Mesodermal cell (in vitro differentiated cells): Measurements from ENCODE around the gene SEMA6A.
A peak's percentile ranks its signal among the peaks of the same experiment; 100 is the strongest.

Source experiments
- H3K27ac ChIP-seq: 2 replicates; pipeline ENCODE4 v1.7.0; 2013; ENCODE audit warnings: mild to moderate bottlenecking, low read depth, low read length, moderate library complexity; ENCODE audit not compliant: severe bottlenecking
- H3K36me3 ChIP-seq: 2 replicates; pipeline ENCODE4 v1.7.1; 2013; ENCODE audit warnings: mild to moderate bottlenecking, low read length, moderate library complexity; ENCODE audit not compliant: control insufficient read depth, insufficient read depth
- H3K4me1 ChIP-seq: one replicate; pipeline ENCODE4 v1.7.1; 2013; ENCODE audit warnings: mild to moderate bottlenecking, low read length; ENCODE audit not compliant: insufficient read depth, control insufficient read depth, poor library complexity, severe bottlenecking
- H3K4me3 ChIP-seq: 2 replicates; pipeline ENCODE4 v1.7.0; 2013; ENCODE audit warnings: low read length, control low read depth, mild to moderate bottlenecking; ENCODE audit not compliant: insufficient read depth, poor library complexity, severe bottlenecking; ENCODE audit errors: extremely low read depth
- H3K9me3 ChIP-seq: 2 replicates; pipeline ENCODE4 v1.7.1; 2013; ENCODE audit warnings: mild to moderate bottlenecking, low read length, moderate library complexity; ENCODE audit not compliant: control insufficient read depth
- WGBS, 2 experiments: methylation state at CpG; one replicate each; pipeline ENCODE4 v1.1.5; 2013; ENCODE audit warnings: missing lambda C conversion rate in 2 of 2; ENCODE audit not compliant: insufficient coverage in 2 of 2; 5-methylcytosine and 5-hydroxymethylcytosine counted together

The SEMA6A gene

GRCh38 chr5:116476897-116477537 lies 97.6 kb downstream of the SEMA6A start:
- Histone ChIP-seq H3K27ac (no peak overlapping the region), H3K4me3 (no peak overlapping the region), H3K4me1 (no peaks in the 10 kb centered on the region), H3K36me3 (peaks cover 92% of the 10 kb centered on the region), H3K9me3 (peaks cover 5% of the 10 kb centered on the region)
- WGBS, 2 experiments, result 90 to 100% methylated on average over 1 to 2 of the region's 4 CpGs

DNA sequence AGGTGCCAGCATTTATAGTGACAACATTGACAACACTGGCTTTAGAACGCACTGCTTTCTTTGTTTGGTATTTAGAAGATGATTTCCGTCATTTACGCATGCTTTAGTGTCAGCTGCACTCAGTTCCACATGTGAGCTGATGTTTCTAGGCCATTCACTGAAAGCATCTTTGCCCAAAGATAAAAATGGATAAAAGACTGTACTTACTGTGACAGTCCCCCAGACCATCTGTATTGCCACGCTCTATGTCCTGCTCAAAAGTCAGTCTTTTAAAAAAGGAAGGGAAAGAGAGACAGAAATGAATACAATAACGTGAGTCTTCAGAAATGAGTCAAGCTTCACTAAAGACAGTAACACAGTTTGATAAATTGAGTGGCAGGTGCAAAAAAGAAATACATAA lies 99.3 kb downstream of the SEMA6A start:
- H3K4me1 ChIP-seq, result no peaks in the 10 kb centered on the region
- 100% methylated on average over 3 of the region's 5 CpGs for WGBS, 2 experiments
- peaks cover 5% of the 10 kb centered on the region for H3K9me3 ChIP-seq
- peaks cover 91% of the 10 kb centered on the region for H3K36me3 ChIP-seq
- no peak overlapping the region for H3K27ac ChIP-seq
- H3K4me3 ChIP-seq, result no peak overlapping the region

GRCh38 chr5:116473706-116474105 lies 100.9 kb downstream of the SEMA6A start:
- Histone ChIP-seq H3K9me3 (peaks cover 5% of the 10 kb centered on the region), H3K36me3 (peaks cover 88% of the 10 kb centered on the region), H3K27ac (no peak overlapping the region), H3K4me1 (no peaks in the 10 kb centered on the region), H3K4me3 (no peak overlapping the region)
- 88 to 90% methylated on average over 3 to 5 of the region's 5 CpGs for WGBS, 2 experiments

GRCh38 chr5:116472274-116472673 lies 102.3 kb downstream of the SEMA6A start:
- no peaks in the 10 kb centered on the region for H3K4me1 ChIP-seq
- H3K36me3 ChIP-seq, result peaks cover 88% of the 10 kb centered on the region
- WGBS, 2 experiments, result 82% methylated on average over 1 of the region's 3 CpGs; no CpG with 5 or more reads in 1 of the 2 experiments
- H3K9me3 ChIP-seq, result peaks cover 3% of the 10 kb centered on the region
- H3K27ac ChIP-seq, result no peak overlapping the region
- H3K4me3 ChIP-seq, result no peak overlapping the region

DNA sequence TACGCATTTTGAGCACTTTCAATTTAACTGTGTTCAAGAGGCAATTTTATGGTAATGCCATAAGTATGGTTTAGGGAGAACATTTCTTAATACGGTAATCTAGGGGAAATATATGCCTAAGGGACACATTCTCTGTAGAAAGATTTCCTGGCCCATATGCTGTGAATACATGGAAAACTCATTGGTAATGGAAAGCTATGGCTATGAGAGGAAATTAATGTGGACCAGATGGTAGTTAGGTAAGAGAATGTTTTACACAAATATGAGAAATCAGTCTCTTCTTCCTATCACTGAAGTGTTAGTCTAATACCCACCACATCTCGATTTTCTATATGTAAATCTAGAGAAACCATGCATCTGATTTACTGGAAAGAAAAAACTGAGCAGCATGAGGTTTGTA lies 105.0 kb downstream of the SEMA6A start:
- no peaks in the 10 kb centered on the region for H3K4me1 ChIP-seq
- H3K27ac ChIP-seq, result no peak overlapping the region
- 80 to 88% methylated on average over 1 of the region's 3 CpGs for WGBS, 2 experiments
- no peak overlapping the region for H3K4me3 ChIP-seq
- H3K9me3 ChIP-seq, result no peaks in the 10 kb centered on the region
- peaks cover 89% of the 10 kb centered on the region for H3K36me3 ChIP-seq

DNA sequence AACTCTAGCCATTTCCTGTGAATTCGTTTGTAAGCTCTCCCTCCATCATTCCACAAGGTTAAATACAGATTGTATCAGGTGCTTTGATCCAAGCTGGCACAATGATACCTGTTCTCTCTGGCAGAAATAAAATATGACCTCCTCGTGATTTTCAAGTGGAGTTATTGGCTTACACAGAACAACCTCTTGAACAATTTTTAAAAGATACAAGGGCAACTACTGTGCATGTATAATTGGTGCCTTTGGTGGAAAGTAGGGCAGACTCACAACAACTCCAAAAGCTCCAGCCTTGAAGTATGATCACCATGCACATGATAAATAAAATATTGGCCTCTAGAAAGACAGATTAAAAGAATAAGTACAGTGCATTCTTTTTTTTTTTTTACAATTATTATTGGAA lies 106.0 kb downstream of the SEMA6A start:
- Histone ChIP-seq H3K36me3 (peaks cover 86% of the 10 kb centered on the region), H3K9me3 (no peaks in the 10 kb centered on the region), H3K4me3 (no peak overlapping the region), H3K4me1 (no peaks in the 10 kb centered on the region), H3K27ac (no peak overlapping the region)
- WGBS, 2 experiments, result 100% methylated on average over 2 of the region's 2 CpGs; no CpG with 5 or more reads in 1 of the 2 experiments

- Histone ChIP-seq H3K36me3 (peaks cover 78% of the 10 kb centered on the region), H3K27ac (no peak overlapping the region), H3K9me3 (no peaks in the 10 kb centered on the region), H3K4me3 (no peak overlapping the region), H3K4me1 (no peaks in the 10 kb centered on the region)
- WGBS, 2 experiments, result no CpG with 5 or more reads among the region's 5 CpGs
Measured at GRCh38 chr5:116467465-116467843, 107.2 kb downstream of the SEMA6A start.

GRCh38 chr5:116466727-116467464 lies 107.7 kb downstream of the SEMA6A start:
- no peaks in the 10 kb centered on the region for H3K4me1 ChIP-seq
- no peak overlapping the region for H3K27ac ChIP-seq
- 93 to 96% methylated on average over 4 to 5 of the region's 7 CpGs for WGBS, 2 experiments
- peaks cover 78% of the 10 kb centered on the region for H3K36me3 ChIP-seq
- no peaks in the 10 kb centered on the region for H3K9me3 ChIP-seq
- H3K4me3 ChIP-seq, result no peak overlapping the region

- Histone ChIP-seq H3K27ac (no peak overlapping the region), H3K4me3 (no peak overlapping the region), H3K36me3 (peaks cover 69% of the 10 kb centered on the region), H3K9me3 (no peaks in the 10 kb centered on the region), H3K4me1 (no peaks in the 10 kb centered on the region)
- no CpG with 5 or more reads among the region's 3 CpGs for WGBS, 2 experiments
Measured at GRCh38 chr5:116465411-116465810, 109.2 kb downstream of the SEMA6A start.

DNA sequence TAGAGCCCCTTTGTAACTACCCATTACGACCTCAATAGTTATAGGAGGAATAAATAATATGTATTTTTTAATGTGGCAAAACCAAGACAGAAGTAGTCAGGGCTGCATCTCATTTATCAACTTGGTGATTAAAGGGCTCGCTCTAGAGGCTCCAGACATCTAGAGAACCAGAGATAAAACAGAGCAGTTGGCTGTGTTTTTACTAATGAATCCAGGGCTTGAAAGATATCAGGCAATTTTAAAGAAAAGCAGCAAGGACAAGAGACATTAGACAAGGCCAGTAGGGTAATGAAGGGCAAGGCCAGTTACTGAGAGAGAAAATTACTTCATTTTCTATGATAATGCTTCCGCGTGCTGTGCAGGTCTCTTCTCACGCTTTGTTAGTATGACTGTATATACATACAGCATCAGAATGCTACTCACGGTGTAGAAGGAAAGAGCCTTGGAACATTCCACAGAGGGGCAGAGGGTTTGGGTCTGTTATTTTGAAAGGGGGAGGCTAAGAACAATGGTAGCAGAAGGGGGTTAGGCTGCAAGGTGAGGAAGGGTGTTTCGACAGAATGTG lies 110.4 kb downstream of the SEMA6A start:
- H3K4me1 ChIP-seq, result no peaks in the 10 kb centered on the region
- H3K36me3 ChIP-seq, result peaks cover 60% of the 10 kb centered on the region
- H3K27ac ChIP-seq, result peak overlapping the region; percentile 62
- no peak overlapping the region for H3K4me3 ChIP-seq
- 86 to 88% methylated on average over 2 of the region's 7 CpGs for WGBS, 2 experiments
- H3K9me3 ChIP-seq, result no peaks in the 10 kb centered on the region

- H3K4me1 ChIP-seq, result no peaks in the 10 kb centered on the region
- peaks cover 50% of the 10 kb centered on the region for H3K36me3 ChIP-seq
- H3K4me3 ChIP-seq, result no peak overlapping the region
- no CpG with 5 or more reads among the region's 1 CpG for whole genome bisulfite sequencing, 2 experiments
- H3K27ac ChIP-seq, result no peak overlapping the region
- H3K9me3 ChIP-seq, result no peaks in the 10 kb centered on the region
Measured at GRCh38 chr5:116462500-116462899, 112.1 kb downstream of the SEMA6A start.
